Stimulated activated naive CD4-positive, alpha-beta T cell (primary cell): ENCODE results near the gene EFCAB14.
"Not testable (repeated sequence)": the region's sequence is repeated elsewhere in the genome, so short reads cannot be mapped to it uniquely, and the experiment has no call there.

ENCODE experiments used
- DNase-seq, 6 experiments: peaks; one replicate each; lab custom pipeline; 2025; lab: John Stamatoyannopoulos, UW

EFCAB14 gene

GRCh38 chr1:46653405-46653958 lies 65.4 kb downstream of the EFCAB14 start:
- DNase-seq = no peak

GRCh38 chr1:46652321-46653100 lies 66.4 kb downstream of the EFCAB14 start:
- no peak for DNase-seq

GRCh38 chr1:46651152-46651551 lies 67.8 kb downstream of the EFCAB14 start:
- DNase-seq = not testable (repeated sequence)

GRCh38 chr1:46650491-46650890 lies 68.4 kb downstream of the EFCAB14 start:
- DNase-seq = no peak

DNA sequence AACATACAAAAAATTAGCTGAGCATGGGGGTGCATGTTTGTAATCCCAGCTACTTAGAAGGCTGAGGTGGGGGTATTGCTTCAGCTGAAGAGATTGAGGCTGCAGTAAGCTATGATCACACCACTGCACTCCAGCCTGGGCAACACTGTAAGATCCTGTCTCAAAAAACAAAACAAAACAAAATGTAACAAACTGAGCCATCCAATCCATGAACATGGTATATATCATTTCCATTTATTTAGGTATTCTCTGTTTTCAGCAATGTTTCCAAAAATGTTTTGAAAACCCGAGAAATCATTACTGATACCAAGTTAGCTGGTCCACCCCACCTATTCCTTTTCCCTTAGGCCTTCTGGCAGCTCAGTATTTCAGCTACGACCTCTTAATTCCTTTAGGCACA lies 69.2 kb downstream of the EFCAB14 start:
- DNase-seq = no peak

- no peak for DNase-seq
These were observed 71.3 kb downstream of the EFCAB14 start for GRCh38 chr1:46647611-46648010.

GRCh38 chr1:46646844-46647243 lies 72.1 kb downstream of the EFCAB14 start:
- no peak for DNase-seq

GRCh38 chr1:46646331-46646730 lies 72.6 kb downstream of the EFCAB14 start:
- no peak for DNase-seq

DNA sequence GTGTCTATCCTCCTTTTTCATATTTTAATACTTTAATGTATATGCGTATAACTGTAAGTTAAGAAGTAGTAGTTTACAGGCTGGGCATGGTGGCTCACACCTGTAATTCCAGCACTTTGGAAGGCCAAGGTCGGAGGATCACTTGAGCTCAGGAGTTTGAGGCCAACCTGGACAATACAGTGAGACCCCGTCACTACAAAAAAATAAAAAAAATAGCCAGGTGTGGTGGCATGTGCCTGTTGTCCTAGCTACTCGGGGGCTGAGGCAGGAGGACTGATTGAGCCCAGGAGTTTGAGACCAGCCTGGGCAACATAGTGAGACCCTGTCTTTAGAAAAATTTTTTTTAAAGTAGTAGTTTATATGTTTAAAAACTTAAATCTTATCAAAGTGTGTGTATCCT lies 73.1 kb downstream of the EFCAB14 start:
- DNase-seq = no peak

DNA sequence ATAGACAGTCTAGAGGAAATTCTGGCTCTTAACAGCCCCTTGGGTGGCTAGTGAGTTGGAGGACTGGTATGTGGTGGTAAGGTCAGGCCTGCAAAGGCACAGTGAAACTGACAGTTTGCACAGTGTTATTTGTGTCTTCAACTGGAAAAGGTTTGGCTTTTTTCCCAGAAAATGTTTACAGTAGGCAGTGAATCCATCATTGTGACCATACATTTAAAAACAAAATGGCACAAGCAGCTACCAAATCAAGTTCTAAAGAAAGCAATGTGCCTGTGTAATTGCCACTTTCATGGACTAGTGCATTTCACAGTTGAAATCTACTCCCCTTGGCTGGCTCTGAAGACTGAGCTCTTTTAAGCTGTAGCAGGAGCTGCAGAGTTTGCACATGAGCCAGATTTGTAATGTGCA lies 75.5 kb downstream of the EFCAB14 start:
- no peak for DNase-seq

DNA sequence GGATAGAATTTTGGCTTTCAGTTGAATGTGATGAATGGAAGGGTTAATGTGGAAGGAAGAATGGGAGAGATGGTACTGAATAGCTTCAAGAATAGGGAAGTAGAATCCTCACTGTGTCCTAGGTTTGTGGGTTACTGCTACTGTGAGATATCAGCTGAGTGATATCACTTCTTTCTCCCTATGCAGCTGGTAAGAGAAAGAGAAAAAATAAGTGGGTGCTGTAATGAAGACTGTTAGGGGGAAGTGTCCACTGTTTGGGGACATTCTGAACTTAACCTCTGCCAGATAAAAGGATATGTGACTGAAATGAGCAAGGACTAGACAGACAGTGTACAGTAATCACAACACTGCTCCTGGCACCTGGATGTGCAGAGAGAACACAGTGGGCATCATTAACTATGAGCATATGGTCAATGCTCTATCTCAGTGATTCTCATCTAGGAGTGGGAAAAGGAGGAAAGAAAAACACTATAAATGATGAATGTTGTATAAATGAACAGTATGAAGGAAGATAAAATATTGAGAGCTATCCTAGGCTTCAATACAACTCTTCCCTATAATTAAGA lies 76.7 kb downstream of the EFCAB14 start:
- DNase-seq = no peak

- no peak for DNase-seq
These were observed 79.4 kb downstream of the EFCAB14 start for GRCh38 chr1:46639547-46639946.

GRCh38 chr1:46638921-46639320 lies 80.0 kb downstream of the EFCAB14 start:
- DNase-seq = no peak

GRCh38 chr1:46637444-46638083 lies 81.3 kb downstream of the EFCAB14 start:
- DNase-seq = no peak

GRCh38 chr1:46635205-46635604 lies 83.7 kb downstream of the EFCAB14 start:
- DNase-seq = no peak

GRCh38 chr1:46630719-46631118 lies 88.2 kb downstream of the EFCAB14 start:
- DNase-seq = no peak
